Adrenal gland (tissue), 5 donors: Measurements from ENCODE around the gene MPDZ.

Source experiments
- POLR2A ChIP-seq, 2 donors: fragments of 450-650 bp; IDR thresholded peaks; one replicate each; pipeline ENCODE4 v1.6.1; 2017; ENCODE audit warnings: antibody characterized with exemption in 2 of 2, mild to moderate bottlenecking in 2 of 2, moderate library complexity in 1 of 2
- TF ChIP-seq, protein P1 (sequence below), 6 experiments: fragments of 450-650 bp in 4 of 6; fragments of 200-600 bp in 2 of 6; sonication (generic) in 1 of 6; IDR thresholded peaks; 1 replicate in 5 of 6; 2 replicates in 1 of 6; pipeline versions ENCODE4 v1.5.1 to v1.8.0; 2016 to 2021; ENCODE audit warnings: antibody characterized with exemption in 6 of 6, mild to moderate bottlenecking in 2 of 6, moderate library complexity in 1 of 6
- donor health status: DM: no; HTN: no; CAD: no.

DNA sequence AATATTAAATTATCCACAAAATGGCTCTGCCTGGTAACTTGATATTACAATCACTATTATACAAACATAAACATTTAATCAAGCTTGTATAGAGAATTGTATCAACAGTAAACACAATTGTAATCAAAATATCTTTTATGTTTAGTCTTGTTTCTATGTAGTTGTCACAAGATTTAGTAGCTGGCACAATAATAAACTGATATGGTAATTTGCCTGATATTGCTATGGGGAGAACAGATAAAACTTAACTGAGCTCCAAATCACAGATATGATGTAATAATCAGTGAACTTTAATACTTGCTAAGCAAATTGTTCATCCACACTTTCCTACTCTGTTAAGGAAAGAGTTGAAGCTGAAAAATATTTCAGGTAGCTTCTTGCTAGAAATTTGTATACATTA, 189.8 kb downstream of the MPDZ start:
- TF ChIP-seq, protein P1, sequence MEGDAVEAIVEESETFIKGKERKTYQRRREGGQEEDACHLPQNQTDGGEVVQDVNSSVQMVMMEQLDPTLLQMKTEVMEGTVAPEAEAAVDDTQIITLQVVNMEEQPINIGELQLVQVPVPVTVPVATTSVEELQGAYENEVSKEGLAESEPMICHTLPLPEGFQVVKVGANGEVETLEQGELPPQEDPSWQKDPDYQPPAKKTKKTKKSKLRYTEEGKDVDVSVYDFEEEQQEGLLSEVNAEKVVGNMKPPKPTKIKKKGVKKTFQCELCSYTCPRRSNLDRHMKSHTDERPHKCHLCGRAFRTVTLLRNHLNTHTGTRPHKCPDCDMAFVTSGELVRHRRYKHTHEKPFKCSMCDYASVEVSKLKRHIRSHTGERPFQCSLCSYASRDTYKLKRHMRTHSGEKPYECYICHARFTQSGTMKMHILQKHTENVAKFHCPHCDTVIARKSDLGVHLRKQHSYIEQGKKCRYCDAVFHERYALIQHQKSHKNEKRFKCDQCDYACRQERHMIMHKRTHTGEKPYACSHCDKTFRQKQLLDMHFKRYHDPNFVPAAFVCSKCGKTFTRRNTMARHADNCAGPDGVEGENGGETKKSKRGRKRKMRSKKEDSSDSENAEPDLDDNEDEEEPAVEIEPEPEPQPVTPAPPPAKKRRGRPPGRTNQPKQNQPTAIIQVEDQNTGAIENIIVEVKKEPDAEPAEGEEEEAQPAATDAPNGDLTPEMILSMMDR (IDR thresholded peaks at IDR 0.05), result no peak
- no peak for TF ChIP-seq POLR2A (IDR thresholded peaks at IDR 0.05)
